GM23338 (cell line): ENCODE data around the gene PRKCI. TPM values are rescaled to one million over a fixed set of nuclear protein-coding genes. Genes with fewer than 3 reads are reported as not detected.

Source experiments
- ATAC-seq: fragments of 200-7000 bp; cut with Tn5 transposase; 3 replicates; pipeline ENCODE4 v1.9.1; 2020
- DNase-seq: peaks from one replicate; pipeline ENCODE4 v3.0.0-alpha.2; 2015; ENCODE audit warnings: low spot score
- H2AFZ ChIP-seq: fragments of 200-600 bp; sonication (generic); 2 replicates; pipeline ENCODE4 v1.8.0; 2016; ENCODE audit warnings: antibody characterized with exemption, mild to moderate bottlenecking, moderate library complexity
- H3F3A ChIP-seq: fragments of 200-600 bp; sonication (generic); replicated peaks from 2 replicates; pipeline ENCODE4 v1.8.0; 2017; ENCODE audit warnings: antibody characterized with exemption, mixed run types, low read depth
- H3K27ac ChIP-seq: fragments of 200-600 bp; sonication (generic); 2 replicates; pipeline ENCODE4 v1.6.1; 2016; ENCODE audit warnings: low read depth
- H3K27me3 ChIP-seq: fragments of 200-600 bp; sonication (generic); 2 replicates; pipeline ENCODE4 v1.8.0; 2016; ENCODE audit warnings: mild to moderate bottlenecking, mixed run types, moderate library complexity; ENCODE audit not compliant: insufficient read depth
- H3K36me3 ChIP-seq: fragments of 200-600 bp; sonication (generic); 2 replicates; pipeline ENCODE4 v1.8.0; 2016; ENCODE audit warnings: mild to moderate bottlenecking; ENCODE audit not compliant: insufficient read depth
- H3K4me1 ChIP-seq: fragments of 200-600 bp; sonication (generic); 2 replicates; pipeline ENCODE4 v1.8.0; 2016; ENCODE audit warnings: mild to moderate bottlenecking, moderate library complexity; ENCODE audit not compliant: insufficient read depth
- H3K4me2 ChIP-seq: fragments of 200-600 bp; sonication (generic); 2 replicates; pipeline ENCODE4 v1.7.1; 2017; ENCODE audit warnings: mixed run types
- H3K4me3 ChIP-seq: fragments of 200-600 bp; sonication (generic); 2 replicates; pipeline ENCODE4 v1.6.1; 2016; ENCODE audit warnings: mixed run types
- H3K79me2 ChIP-seq: fragments of 200-600 bp; sonication (generic); replicated peaks from 2 replicates; pipeline ENCODE4 v1.8.0; 2017; ENCODE audit warnings: mild to moderate bottlenecking; ENCODE audit not compliant: insufficient read depth
- H3K9me2 ChIP-seq: fragments of 200-600 bp; sonication (generic); 2 replicates; pipeline ENCODE4 v1.8.0; 2017; ENCODE audit not compliant: insufficient read depth
- H4K20me1 ChIP-seq: fragments of 200-600 bp; sonication (generic); replicated peaks from 2 replicates; pipeline ENCODE4 v1.8.0; 2017; ENCODE audit warnings: mild to moderate bottlenecking; ENCODE audit not compliant: insufficient read depth
- H3K27ac Mint-ChIP-seq: 2 replicates; pipeline ENCODE4 v1.8.0; 2020; ENCODE audit warnings: inconsistent platforms, mild to moderate bottlenecking, moderate library complexity, mixed read lengths
- H3K27me3 Mint-ChIP-seq: 3 replicates; pipeline ENCODE4 v1.8.0; 2022; ENCODE audit warnings: low read depth, mild to moderate bottlenecking, moderate library complexity, mixed read lengths, inconsistent platforms; ENCODE audit not compliant: insufficient read depth, poor library complexity
- H3K36me3 Mint-ChIP-seq: 3 replicates; pipeline ENCODE4 v1.8.0; 2021; ENCODE audit warnings: low read depth, mild to moderate bottlenecking, inconsistent platforms, moderate library complexity, mixed read lengths
- H3K4me1 Mint-ChIP-seq: 3 replicates; pipeline ENCODE4 v1.8.0; 2020; ENCODE audit warnings: mild to moderate bottlenecking, inconsistent platforms, mixed read lengths
- H3K4me3 Mint-ChIP-seq: 3 replicates; pipeline ENCODE4 v1.8.0; 2021; ENCODE audit warnings: moderate library complexity, mild to moderate bottlenecking, inconsistent platforms, mixed read lengths
- H3K9me3 Mint-ChIP-seq: 3 replicates; pipeline ENCODE4 v1.8.0; 2020; ENCODE audit warnings: moderate library complexity, mild to moderate bottlenecking, inconsistent platforms, mixed read lengths
- CREB1 ChIP-seq: fragments of 250-450 bp; sonication (Bioruptor Pico); IDR thresholded peaks from 2 replicates; pipeline ENCODE4 v1.5.0; 2020; ENCODE audit warnings: low read depth, mild to moderate bottlenecking, moderate library complexity
- EZH2 ChIP-seq: fragments of 200-600 bp; sonication (generic); IDR thresholded peaks from one replicate; pipeline ENCODE4 v1.8.0; 2017; ENCODE audit warnings: antibody characterized with exemption, mild to moderate bottlenecking, low read depth; ENCODE audit not compliant: unreplicated experiment
- EZH2phosphoT487 ChIP-seq: fragments of 200-600 bp; sonication (generic); IDR thresholded peaks from one replicate; pipeline ENCODE4 v1.8.1; 2018; ENCODE audit warnings: antibody characterized with exemption; ENCODE audit not compliant: unreplicated experiment
- JUNB ChIP-seq: IDR thresholded peaks from one replicate; pipeline ENCODE4 v1.6.1; 2016; ENCODE audit warnings: antibody characterized with exemption; ENCODE audit not compliant: unreplicated experiment
- NANOG ChIP-seq: IDR thresholded peaks from 2 replicates; pipeline ENCODE4 v1.6.1; 2016; ENCODE audit warnings: antibody characterized with exemption, borderline replicate concordance
- POLR2AphosphoS5 ChIP-seq: IDR thresholded peaks from 2 replicates; pipeline ENCODE4 v1.6.1; 2016; ENCODE audit warnings: antibody characterized with exemption, low read depth
- REST ChIP-seq: IDR thresholded peaks from one replicate; pipeline ENCODE4 v1.6.1; 2018; ENCODE audit warnings: antibody characterized with exemption; ENCODE audit not compliant: unreplicated experiment
- STAT1 ChIP-seq: IDR thresholded peaks from one replicate; pipeline ENCODE4 v1.6.1; 2016; ENCODE audit warnings: antibody characterized with exemption; ENCODE audit not compliant: unreplicated experiment
- ZNF114 ChIP-seq: fragments of 250-450 bp; sonication (Bioruptor Pico); IDR thresholded peaks from 2 replicates; pipeline ENCODE4 v1.5.0; 2020; ENCODE audit warnings: mild to moderate bottlenecking, moderate library complexity
- ZNF331 ChIP-seq: fragments of 250-450 bp; sonication (Bioruptor Pico); IDR thresholded peaks from 2 replicates; pipeline ENCODE4 v1.5.0; 2020; ENCODE audit warnings: low read depth, mild to moderate bottlenecking, moderate library complexity
- polyA plus RNA-seq: library from polyadenylated mRNA; unstranded; fragments of >200 nt; fragmentation: Nextera tagmentation; extraction: Ambion mirVana; gene quantifications from 2 replicates; pipeline ENCODE4 v1.2.1, GENCODE V29; 2016
- total RNA-seq: library from RNA; depleted of rRNA; stranded (reverse); fragments of >200 nt; shearing (Covaris generic); gene quantifications from 2 replicates; pipeline ENCODE4 v1.2.3, GENCODE V29; 2014
- TF ChIP-seq, protein P1 (sequence below): fragments of 250-450 bp; sonication (Bioruptor Pico); IDR thresholded peaks from 2 replicates; pipeline ENCODE4 v1.5.0; 2020; ENCODE audit warnings: mild to moderate bottlenecking, moderate library complexity
- TF ChIP-seq, protein P2 (sequence below): IDR thresholded peaks from 2 replicates; pipeline ENCODE4 v1.6.1; 2016; ENCODE audit warnings: antibody characterized with exemption
- TF ChIP-seq, protein P3 (sequence below), 2 experiments: fragments of 200-600 bp in 1 of 2; sonication (generic) in 1 of 2; conservative IDR thresholded peaks; 2 replicates each; pipeline versions ENCODE4 v1.5.1 to v1.6.1; 2016 to 2017; ENCODE audit warnings: antibody characterized with exemption in 2 of 2, low read depth in 2 of 2, mild to moderate bottlenecking in 2 of 2, moderate library complexity in 1 of 2

PRKCI gene
- total and polyA plus RNA-seq, 2 experiments from 2014 or later: 58.0 to 119 TPM

- Histone ChIP-seq H3K79me2 (no peaks in the 10 kb centered on the region), H3F3A (no peaks in the 10 kb centered on the region; the same call in 1 of the 2 replicates), H4K20me1 (no peaks in the 10 kb centered on the region), H3K27me3 (no peaks in the 10 kb centered on the region), H3K27ac (no peak overlapping the region), H3K4me2 (no peak overlapping the region), H3K4me1 (no peaks in the 10 kb centered on the region), H3K36me3 (peaks cover 6% of the 10 kb centered on the region; the same call in 1 of the 2 replicates), H3K4me3 (no peak overlapping the region), H3K9me2 (no peaks in the 10 kb centered on the region), H2AFZ (no peak overlapping the region)
- TF ChIP-seq NANOG (no peak), POLR2AphosphoS5 (no peak), ZNF114 (CRISPR knock-in tag) (no peak), ZNF331 (CRISPR knock-in tag) (no peak), EZH2 (no peak), REST (no peak), JUNB (no peak), CREB1 (CRISPR knock-in tag) (no peak), STAT1 (no peak), EZH2phosphoT487 (no peak)
- TF ChIP-seq, protein P1, sequence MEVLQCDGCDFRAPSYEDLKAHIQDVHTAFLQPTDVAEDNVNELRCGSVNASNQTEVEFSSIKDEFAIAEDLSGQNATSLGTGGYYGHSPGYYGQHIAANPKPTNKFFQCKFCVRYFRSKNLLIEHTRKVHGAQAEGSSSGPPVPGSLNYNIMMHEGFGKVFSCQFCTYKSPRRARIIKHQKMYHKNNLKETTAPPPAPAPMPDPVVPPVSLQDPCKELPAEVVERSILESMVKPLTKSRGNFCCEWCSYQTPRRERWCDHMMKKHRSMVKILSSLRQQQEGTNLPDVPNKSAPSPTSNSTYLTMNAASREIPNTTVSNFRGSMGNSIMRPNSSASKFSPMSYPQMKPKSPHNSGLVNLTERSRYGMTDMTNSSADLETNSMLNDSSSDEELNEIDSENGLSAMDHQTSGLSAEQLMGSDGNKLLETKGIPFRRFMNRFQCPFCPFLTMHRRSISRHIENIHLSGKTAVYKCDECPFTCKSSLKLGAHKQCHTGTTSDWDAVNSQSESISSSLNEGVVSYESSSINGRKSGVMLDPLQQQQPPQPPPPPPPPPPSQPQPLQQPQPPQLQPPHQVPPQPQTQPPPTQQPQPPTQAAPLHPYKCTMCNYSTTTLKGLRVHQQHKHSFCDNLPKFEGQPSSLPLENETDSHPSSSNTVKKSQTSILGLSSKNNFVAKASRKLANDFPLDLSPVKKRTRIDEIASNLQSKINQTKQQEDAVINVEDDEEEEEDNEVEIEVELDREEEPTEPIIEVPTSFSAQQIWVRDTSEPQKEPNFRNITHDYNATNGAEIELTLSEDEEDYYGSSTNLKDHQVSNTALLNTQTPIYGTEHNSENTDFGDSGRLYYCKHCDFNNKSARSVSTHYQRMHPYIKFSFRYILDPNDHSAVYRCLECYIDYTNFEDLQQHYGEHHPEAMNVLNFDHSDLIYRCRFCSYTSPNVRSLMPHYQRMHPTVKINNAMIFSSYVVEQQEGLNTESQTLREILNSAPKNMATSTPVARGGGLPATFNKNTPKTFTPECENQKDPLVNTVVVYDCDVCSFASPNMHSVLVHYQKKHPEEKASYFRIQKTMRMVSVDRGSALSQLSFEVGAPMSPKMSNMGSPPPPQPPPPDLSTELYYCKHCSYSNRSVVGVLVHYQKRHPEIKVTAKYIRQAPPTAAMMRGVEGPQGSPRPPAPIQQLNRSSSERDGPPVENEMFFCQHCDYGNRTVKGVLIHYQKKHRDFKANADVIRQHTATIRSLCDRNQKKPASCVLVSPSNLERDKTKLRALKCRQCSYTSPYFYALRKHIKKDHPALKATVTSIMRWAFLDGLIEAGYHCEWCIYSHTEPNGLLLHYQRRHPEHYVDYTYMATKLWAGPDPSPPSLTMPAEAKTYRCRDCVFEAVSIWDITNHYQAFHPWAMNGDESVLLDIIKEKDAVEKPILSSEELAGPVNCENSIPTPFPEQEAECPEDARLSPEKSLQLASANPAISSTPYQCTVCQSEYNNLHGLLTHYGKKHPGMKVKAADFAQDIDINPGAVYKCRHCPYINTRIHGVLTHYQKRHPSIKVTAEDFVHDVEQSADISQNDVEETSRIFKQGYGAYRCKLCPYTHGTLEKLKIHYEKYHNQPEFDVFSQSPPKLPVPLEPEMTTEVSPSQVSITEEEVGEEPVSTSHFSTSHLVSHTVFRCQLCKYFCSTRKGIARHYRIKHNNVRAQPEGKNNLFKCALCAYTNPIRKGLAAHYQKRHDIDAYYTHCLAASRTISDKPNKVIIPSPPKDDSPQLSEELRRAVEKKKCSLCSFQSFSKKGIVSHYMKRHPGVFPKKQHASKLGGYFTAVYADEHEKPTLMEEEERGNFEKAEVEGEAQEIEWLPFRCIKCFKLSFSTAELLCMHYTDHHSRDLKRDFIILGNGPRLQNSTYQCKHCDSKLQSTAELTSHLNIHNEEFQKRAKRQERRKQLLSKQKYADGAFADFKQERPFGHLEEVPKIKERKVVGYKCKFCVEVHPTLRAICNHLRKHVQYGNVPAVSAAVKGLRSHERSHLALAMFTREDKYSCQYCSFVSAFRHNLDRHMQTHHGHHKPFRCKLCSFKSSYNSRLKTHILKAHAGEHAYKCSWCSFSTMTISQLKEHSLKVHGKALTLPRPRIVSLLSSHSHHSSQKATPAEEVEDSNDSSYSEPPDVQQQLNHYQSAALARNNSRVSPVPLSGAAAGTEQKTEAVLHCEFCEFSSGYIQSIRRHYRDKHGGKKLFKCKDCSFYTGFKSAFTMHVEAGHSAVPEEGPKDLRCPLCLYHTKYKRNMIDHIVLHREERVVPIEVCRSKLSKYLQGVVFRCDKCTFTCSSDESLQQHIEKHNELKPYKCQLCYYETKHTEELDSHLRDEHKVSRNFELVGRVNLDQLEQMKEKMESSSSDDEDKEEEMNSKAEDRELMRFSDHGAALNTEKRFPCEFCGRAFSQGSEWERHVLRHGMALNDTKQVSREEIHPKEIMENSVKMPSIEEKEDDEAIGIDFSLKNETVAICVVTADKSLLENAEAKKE (CRISPR knock-in tag): no peak
- TF ChIP-seq, protein P2, sequence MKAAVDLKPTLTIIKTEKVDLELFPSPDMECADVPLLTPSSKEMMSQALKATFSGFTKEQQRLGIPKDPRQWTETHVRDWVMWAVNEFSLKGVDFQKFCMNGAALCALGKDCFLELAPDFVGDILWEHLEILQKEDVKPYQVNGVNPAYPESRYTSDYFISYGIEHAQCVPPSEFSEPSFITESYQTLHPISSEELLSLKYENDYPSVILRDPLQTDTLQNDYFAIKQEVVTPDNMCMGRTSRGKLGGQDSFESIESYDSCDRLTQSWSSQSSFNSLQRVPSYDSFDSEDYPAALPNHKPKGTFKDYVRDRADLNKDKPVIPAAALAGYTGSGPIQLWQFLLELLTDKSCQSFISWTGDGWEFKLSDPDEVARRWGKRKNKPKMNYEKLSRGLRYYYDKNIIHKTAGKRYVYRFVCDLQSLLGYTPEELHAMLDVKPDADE: no peak
- TF ChIP-seq, protein P3, sequence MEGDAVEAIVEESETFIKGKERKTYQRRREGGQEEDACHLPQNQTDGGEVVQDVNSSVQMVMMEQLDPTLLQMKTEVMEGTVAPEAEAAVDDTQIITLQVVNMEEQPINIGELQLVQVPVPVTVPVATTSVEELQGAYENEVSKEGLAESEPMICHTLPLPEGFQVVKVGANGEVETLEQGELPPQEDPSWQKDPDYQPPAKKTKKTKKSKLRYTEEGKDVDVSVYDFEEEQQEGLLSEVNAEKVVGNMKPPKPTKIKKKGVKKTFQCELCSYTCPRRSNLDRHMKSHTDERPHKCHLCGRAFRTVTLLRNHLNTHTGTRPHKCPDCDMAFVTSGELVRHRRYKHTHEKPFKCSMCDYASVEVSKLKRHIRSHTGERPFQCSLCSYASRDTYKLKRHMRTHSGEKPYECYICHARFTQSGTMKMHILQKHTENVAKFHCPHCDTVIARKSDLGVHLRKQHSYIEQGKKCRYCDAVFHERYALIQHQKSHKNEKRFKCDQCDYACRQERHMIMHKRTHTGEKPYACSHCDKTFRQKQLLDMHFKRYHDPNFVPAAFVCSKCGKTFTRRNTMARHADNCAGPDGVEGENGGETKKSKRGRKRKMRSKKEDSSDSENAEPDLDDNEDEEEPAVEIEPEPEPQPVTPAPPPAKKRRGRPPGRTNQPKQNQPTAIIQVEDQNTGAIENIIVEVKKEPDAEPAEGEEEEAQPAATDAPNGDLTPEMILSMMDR (conservative IDR thresholded peaks at IDR 0.05; ENCODE audit: low read depth in 2 of 2): no peak
- Mint-ChIP-seq H3K4me1 (no peaks in the 10 kb centered on the region), H3K27me3 (no peaks in the 10 kb centered on the region), H3K9me3 (peaks cover 45% of the 10 kb centered on the region), H3K4me3 (no peak overlapping the region), H3K36me3 (peaks cover 29% of the 10 kb centered on the region), H3K27ac (no peak overlapping the region)
- DNase-seq: no peak
- no peak for ATAC-seq
Measured at GRCh38 chr3:170330366-170330765, 108.1 kb downstream of the PRKCI start.
